ENCODE data around the gene TJAP1.

TJAP1 gene

GRCh38 chr6:43509142-43509983 lies 32.0 kb downstream of the TJAP1 start:
- Histone ChIP-seq H3K27me3 (ENCODE audit: insufficient read depth, low read length) (peaks cover 29% of the 10 kb centered on the region), H3K4me1 (ENCODE audit: insufficient read depth, low read length) (no peaks in the 10 kb centered on the region), H3K36me3 (ENCODE audit: insufficient read depth, low read depth, low read length) (peaks cover 39% of the 10 kb centered on the region), H3K27ac (ENCODE audit: low read length) (no peak overlapping the region), H3K4me3 (ENCODE audit: low read length) (peak overlapping the region; percentile 67), H3K9me3 (ENCODE audit: insufficient read depth, low read depth, low read length) (no peaks in the 10 kb centered on the region), H3K9ac (ENCODE audit: low read depth, low read length) (no peak overlapping the region)

- H3K27ac ChIP-seq (ENCODE audit: low read length): no peak within 1 kb of the TSS
- peaks cover 37% of the 10 kb centered on the region for H3K36me3 ChIP-seq (ENCODE audit: insufficient read depth, low read depth, low read length)
- H3K9ac ChIP-seq (ENCODE audit: low read depth, low read length): peak within 1 kb of the TSS; percentile 58; the same call in 1 of the 2 replicates
- peak within 1 kb of the TSS; percentile 67 for H3K4me3 ChIP-seq (ENCODE audit: low read length)
- H3K27me3 ChIP-seq (ENCODE audit: insufficient read depth, low read length): peaks cover 29% of the 10 kb centered on the region
- no peaks in the 10 kb centered on the region for H3K9me3 ChIP-seq (ENCODE audit: insufficient read depth, low read depth, low read length)
- no peaks in the 10 kb centered on the region for H3K4me1 ChIP-seq (ENCODE audit: insufficient read depth, low read length)
Observed at GRCh38 chr6:43509984-43510826, 32.8 kb downstream of the TJAP1 start, which contains the start of gene LRRC73. Gene LRRC73 (minus strand): TSS chr6:43510346. CDS start chr6:43509785, 561 bp downstream.

- Histone ChIP-seq H3K4me3 (ENCODE audit: low read length) (peak overlapping the region; percentile 67; the same call in 1 of the 2 replicates), H3K36me3 (ENCODE audit: insufficient read depth, low read depth, low read length) (peaks cover 43% of the 10 kb centered on the region), H3K4me1 (ENCODE audit: insufficient read depth, low read length) (peaks cover 1% of the 10 kb centered on the region; the same call in 1 of the 2 replicates), H3K27me3 (ENCODE audit: insufficient read depth, low read length) (peaks cover 29% of the 10 kb centered on the region), H3K9me3 (ENCODE audit: insufficient read depth, low read depth, low read length) (no peaks in the 10 kb centered on the region), H3K27ac (ENCODE audit: low read length) (no peak overlapping the region), H3K9ac (ENCODE audit: low read depth, low read length) (no peak overlapping the region; the same call in 1 of the 2 replicates)
Observed at GRCh38 chr6:43510827-43511163, 33.4 kb downstream of the TJAP1 start.

- no peak overlapping the region for H3K9ac ChIP-seq (ENCODE audit: low read depth, low read length)
- H3K4me3 ChIP-seq (ENCODE audit: low read length): no peak overlapping the region
- no peaks in the 10 kb centered on the region for H3K9me3 ChIP-seq (ENCODE audit: insufficient read depth, low read depth, low read length)
- H3K27ac ChIP-seq (ENCODE audit: low read length): no peak overlapping the region
- H3K36me3 ChIP-seq (ENCODE audit: insufficient read depth, low read depth, low read length): peaks cover 44% of the 10 kb centered on the region
- H3K27me3 ChIP-seq (ENCODE audit: insufficient read depth, low read length): peaks cover 28% of the 10 kb centered on the region
- peaks cover 4% of the 10 kb centered on the region; the same call in 1 of the 2 replicates for H3K4me1 ChIP-seq (ENCODE audit: insufficient read depth, low read length)
Observed at GRCh38 chr6:43511824-43512415, 34.5 kb downstream of the TJAP1 start.

- H3K4me1 ChIP-seq (ENCODE audit: insufficient read depth, low read length): peaks cover 10% of the 10 kb centered on the region
- no peaks in the 10 kb centered on the region for H3K9me3 ChIP-seq (ENCODE audit: insufficient read depth, low read depth, low read length)
- peaks cover 64% of the 10 kb centered on the region for H3K36me3 ChIP-seq (ENCODE audit: insufficient read depth, low read depth, low read length)
- H3K27me3 ChIP-seq (ENCODE audit: insufficient read depth, low read length): no peaks in the 10 kb centered on the region
- peak overlapping the region; percentile 98 for H3K9ac ChIP-seq (ENCODE audit: low read depth, low read length)
- no peak overlapping the region for H3K27ac ChIP-seq (ENCODE audit: low read length)
- H3K4me3 ChIP-seq (ENCODE audit: low read length): peak overlapping the region; percentile 97
Observed at GRCh38 chr6:43515808-43516207, 38.4 kb downstream of the TJAP1 start.

GRCh38 chr6:43516367-43516696 lies 39.0 kb downstream of the TJAP1 start:
- Histone ChIP-seq H3K4me3 (ENCODE audit: low read length) (peak overlapping the region; percentile 97), H3K27ac (ENCODE audit: low read length) (no peak overlapping the region), H3K9ac (ENCODE audit: low read depth, low read length) (peak overlapping the region; percentile 98), H3K4me1 (ENCODE audit: insufficient read depth, low read length) (peaks cover 10% of the 10 kb centered on the region), H3K9me3 (ENCODE audit: insufficient read depth, low read depth, low read length) (no peaks in the 10 kb centered on the region), H3K36me3 (ENCODE audit: insufficient read depth, low read depth, low read length) (peaks cover 65% of the 10 kb centered on the region), H3K27me3 (ENCODE audit: insufficient read depth, low read length) (no peaks in the 10 kb centered on the region)

GRCh38 chr6:43516697-43517504 lies 39.5 kb downstream of the TJAP1 start, which contains the start of the genes POLR1C and YIPF3:
Gene POLR1C (plus strand): TSS chr6:43517089. CDS start chr6:43517110, 21 bp downstream.
Gene YIPF3 (minus strand): TSS chr6:43516926. CDS start chr6:43516807, 119 bp downstream.
- Histone ChIP-seq H3K27ac (ENCODE audit: low read length) (no peak within 1 kb of the TSS), H3K27me3 (ENCODE audit: insufficient read depth, low read length) (no peaks in the 10 kb centered on the region), H3K4me3 (ENCODE audit: low read length) (peak within 1 kb of the TSS; percentile 97), H3K9ac (ENCODE audit: low read depth, low read length) (peak within 1 kb of the TSS; percentile 98), H3K36me3 (ENCODE audit: insufficient read depth, low read depth, low read length) (peaks cover 65% of the 10 kb centered on the region), H3K4me1 (ENCODE audit: insufficient read depth, low read length) (peaks cover 10% of the 10 kb centered on the region), H3K9me3 (ENCODE audit: insufficient read depth, low read depth, low read length) (no peaks in the 10 kb centered on the region)

GRCh38 chr6:43517505-43518357 lies 40.4 kb downstream of the TJAP1 start:
- peak overlapping the region; percentile 97 for H3K4me3 ChIP-seq (ENCODE audit: low read length)
- peaks cover 10% of the 10 kb centered on the region for H3K4me1 ChIP-seq (ENCODE audit: insufficient read depth, low read length)
- H3K9me3 ChIP-seq (ENCODE audit: insufficient read depth, low read depth, low read length): no peaks in the 10 kb centered on the region
- H3K9ac ChIP-seq (ENCODE audit: low read depth, low read length): peak overlapping the region; percentile 98
- peaks cover 65% of the 10 kb centered on the region for H3K36me3 ChIP-seq (ENCODE audit: insufficient read depth, low read depth, low read length)
- H3K27me3 ChIP-seq (ENCODE audit: insufficient read depth, low read length): no peaks in the 10 kb centered on the region
- no peak overlapping the region for H3K27ac ChIP-seq (ENCODE audit: low read length)

- peaks cover 10% of the 10 kb centered on the region for H3K4me1 ChIP-seq (ENCODE audit: insufficient read depth, low read length)
- H3K9ac ChIP-seq (ENCODE audit: low read depth, low read length): no peak overlapping the region
- H3K36me3 ChIP-seq (ENCODE audit: insufficient read depth, low read depth, low read length): peaks cover 69% of the 10 kb centered on the region
- H3K4me3 ChIP-seq (ENCODE audit: low read length): no peak overlapping the region
- H3K27me3 ChIP-seq (ENCODE audit: insufficient read depth, low read length): no peaks in the 10 kb centered on the region
- H3K9me3 ChIP-seq (ENCODE audit: insufficient read depth, low read depth, low read length): no peaks in the 10 kb centered on the region
- H3K27ac ChIP-seq (ENCODE audit: low read length): no peak overlapping the region
Observed at GRCh38 chr6:43520097-43520496, 42.7 kb downstream of the TJAP1 start.

GRCh38 chr6:43521836-43522235 lies 44.5 kb downstream of the TJAP1 start:
- no peaks in the 10 kb centered on the region for H3K27me3 ChIP-seq (ENCODE audit: insufficient read depth, low read length)
- no peak overlapping the region for H3K27ac ChIP-seq (ENCODE audit: low read length)
- no peaks in the 10 kb centered on the region for H3K9me3 ChIP-seq (ENCODE audit: insufficient read depth, low read depth, low read length)
- H3K36me3 ChIP-seq (ENCODE audit: insufficient read depth, low read depth, low read length): peaks cover 79% of the 10 kb centered on the region
- no peak overlapping the region for H3K4me3 ChIP-seq (ENCODE audit: low read length)
- H3K4me1 ChIP-seq (ENCODE audit: insufficient read depth, low read length): peaks cover 6% of the 10 kb centered on the region
- no peak overlapping the region for H3K9ac ChIP-seq (ENCODE audit: low read depth, low read length)
